Eye (tissue), 1 donor: ENCODE data around the gene KIAA0586.
A peak's percentile ranks its signal among the peaks of the same experiment; 100 is the strongest.
"Not testable (repeated sequence)": the region's sequence is repeated elsewhere in the genome, so short reads cannot be mapped to it uniquely, and the experiment has no call there.

Experiments used
- DNase-seq: peaks from one replicate; pipeline ENCODE4 v3.0.0-alpha.2; 2015

The KIAA0586 gene

DNA sequence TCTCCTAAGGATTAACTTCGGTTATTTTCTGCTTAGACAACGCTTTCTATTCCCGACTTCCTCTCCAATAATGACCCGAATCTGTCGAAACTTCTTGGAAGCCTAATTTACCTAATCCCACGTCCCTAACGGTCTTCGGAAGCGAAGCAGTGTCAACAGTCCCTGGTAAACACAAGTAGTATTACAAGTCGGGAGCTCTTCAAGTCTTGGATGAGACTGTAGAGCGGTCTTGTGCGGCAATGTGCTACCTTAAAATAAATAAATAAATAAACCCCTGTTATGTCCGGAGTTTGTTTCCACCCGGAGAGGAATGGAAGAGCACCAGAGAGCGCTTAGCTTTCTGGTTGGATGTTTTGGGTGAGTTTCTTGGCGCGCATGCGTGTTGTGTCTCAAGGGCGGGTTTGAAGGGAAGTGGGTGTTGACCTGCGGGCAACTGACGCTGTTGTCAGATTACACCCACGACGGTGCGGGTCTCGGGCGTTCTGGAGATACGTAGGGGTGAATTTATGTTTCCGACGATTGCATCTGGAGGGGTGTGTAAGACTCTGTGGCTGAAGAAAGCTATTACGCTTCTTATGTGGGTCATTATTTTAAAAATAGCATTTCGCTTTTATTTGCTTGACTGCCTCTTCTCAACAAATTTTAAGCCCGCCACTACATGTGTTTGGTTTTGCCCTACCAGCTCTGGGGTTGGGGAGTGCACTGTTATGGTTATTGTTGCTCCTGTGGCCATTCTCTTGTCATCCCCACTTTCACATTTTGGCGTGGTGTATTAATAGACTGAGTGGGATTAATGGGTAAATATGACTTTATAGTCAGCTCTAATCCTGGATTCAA is at the start of gene KIAA0586, which contains the start of gene TIMM9:
Gene KIAA0586, plus strand, starts transcription at position 439 of the 837 bp plus-strand sequence. CDS start 546 bp downstream, outside the sequence.
Gene TIMM9, minus strand, starts transcription at position 251 of the 837 bp plus-strand sequence. CDS start 15,586 bp downstream, outside the sequence.
- peak; percentile 100 for DNase-seq

DNA sequence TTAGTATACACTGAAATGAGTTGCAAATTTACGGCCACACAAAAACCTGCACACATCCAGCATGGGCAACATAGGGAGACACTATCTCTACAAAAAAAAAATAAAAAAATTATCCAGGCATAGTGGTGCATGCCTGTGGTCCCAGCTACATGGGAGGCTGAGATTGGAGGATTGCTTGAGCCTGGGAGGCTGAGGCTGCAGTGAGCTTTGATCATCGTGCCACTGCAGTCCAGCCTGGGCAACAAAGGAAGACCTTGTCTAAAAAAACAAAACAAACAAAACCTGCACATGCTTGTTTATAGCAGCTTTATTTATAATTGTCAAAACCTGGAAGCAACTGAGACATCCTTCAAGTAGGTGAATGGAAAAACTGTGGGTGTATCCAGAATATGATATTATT is 36.7 kb upstream of the KIAA0586 start:
- DNase-seq = no peak

DNA sequence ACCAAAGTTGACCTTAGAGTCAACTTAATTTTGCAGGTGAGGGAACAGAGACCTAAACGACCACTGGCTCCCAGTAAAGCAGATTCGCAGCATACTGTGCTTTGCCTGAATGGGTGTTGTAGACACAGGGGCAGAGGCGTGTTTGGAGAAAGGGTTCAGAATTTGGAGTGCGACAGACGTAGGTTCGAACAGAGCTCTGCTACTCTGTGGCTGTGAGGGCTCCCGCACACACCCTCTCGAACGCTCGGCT is 32.0 kb upstream of the KIAA0586 start:
- DNase-seq = no peak

DNA sequence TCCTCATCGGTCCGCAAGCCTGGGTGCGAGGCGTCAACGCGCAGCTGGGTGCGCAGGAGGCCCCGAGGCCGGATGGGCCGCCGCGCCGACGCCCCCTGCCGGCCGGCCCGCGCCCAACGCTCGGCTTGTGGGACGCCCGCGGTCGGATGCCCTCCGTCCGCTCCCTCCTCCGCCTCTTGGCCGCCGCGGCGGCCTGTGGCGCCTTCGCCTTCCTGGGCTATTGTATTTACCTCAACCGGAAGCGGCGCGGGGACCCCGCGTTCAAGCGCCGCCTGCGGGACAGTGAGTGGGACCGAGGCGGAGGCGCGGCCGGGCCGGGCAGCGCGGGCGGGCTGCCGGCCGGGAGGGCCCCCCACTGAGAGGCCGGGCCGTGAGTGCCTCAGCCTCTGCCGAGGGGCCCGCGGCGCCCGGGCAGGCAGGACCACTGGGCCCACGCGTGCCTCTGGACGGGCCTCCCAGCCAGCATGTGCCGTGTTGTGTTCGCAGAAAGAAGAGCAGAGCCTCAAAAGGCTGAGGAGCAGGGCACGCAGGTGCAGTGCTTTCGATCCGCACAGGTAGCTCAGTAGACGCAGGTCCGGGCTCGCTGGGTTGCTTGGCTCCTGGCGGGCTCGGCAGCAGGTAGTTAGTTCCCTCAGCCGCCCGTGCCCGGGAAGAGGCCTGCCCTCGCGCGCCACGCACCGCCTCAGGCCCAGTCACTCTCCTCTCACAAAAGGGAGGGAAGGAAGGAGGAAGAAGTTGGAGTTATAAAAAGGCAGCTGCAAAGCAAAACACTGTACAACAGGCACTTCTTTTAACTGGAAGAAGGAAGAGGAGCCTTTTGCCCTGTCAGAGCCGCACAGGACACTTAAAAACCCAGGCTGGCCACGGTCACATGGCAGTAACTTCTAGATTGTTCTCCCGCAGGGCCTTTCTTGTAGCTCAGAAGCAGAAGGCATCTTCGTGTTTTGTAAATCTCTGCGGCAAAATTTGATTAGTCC is 31.4 kb upstream of the KIAA0586 start, which contains the start of gene TOMM20L:
Gene TOMM20L, plus strand, starts transcription at position 119 of the 977 bp plus-strand sequence. Its CDS starts 28 bp downstream, at position 147.
- peak; percentile 91 for DNase-seq

DNA sequence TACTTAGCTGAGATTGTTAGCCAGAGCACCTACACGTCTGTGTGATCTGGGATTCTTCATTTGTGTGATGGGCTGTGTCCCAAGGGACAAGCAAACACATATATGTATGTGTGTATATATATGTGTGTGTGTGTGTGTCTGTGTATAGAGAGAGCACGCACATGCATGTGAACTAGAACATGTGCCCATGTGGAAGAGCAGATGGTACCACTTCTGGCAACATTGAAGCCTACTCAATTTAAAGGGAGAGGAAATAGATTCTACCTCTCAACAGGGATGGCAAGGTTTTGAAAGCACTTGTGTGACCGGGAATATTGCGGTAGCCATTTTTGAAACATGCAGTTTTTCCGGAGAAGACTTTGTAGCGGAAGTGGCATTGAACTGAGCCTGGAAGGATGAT is 30.4 kb upstream of the KIAA0586 start:
- DNase-seq = no peak

DNA sequence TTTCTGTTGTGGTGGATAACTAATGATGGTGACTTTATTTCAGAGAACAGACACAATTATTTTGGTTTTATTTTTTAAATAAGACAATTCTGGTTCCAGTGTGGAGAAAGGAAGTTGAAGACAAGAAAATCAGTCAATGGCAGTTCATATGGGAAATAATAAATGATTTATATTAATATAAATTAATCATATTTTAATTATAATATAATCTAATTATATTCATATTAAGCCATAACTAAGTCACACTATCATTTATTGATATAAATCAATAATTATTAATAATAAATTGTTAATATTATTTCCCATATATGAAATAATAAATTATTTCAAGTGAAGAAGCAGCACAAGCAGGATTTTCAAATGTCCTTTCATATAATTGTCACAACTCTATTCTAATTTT is 29.0 kb upstream of the KIAA0586 start:
- DNase-seq = no peak

DNA sequence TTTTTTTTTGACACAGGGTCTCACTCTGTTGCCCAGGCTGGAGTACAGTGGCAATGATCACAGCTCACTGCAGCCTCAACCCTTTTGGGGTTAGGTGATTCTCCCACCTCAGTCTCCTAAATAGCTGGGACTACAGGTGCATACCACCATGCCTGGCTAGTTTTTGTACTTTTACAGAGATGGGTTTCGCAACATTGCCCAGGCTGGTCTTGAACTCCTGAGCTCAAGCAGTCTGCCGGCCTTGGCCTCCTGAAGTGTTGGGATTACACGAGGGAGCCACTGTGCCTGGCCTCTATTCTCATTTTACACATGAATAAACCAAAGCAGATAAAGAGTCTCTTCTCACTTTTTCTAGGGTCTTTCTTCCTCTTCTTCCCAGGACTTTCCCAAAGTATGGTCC is 28.6 kb upstream of the KIAA0586 start:
- no peak for DNase-seq

DNA sequence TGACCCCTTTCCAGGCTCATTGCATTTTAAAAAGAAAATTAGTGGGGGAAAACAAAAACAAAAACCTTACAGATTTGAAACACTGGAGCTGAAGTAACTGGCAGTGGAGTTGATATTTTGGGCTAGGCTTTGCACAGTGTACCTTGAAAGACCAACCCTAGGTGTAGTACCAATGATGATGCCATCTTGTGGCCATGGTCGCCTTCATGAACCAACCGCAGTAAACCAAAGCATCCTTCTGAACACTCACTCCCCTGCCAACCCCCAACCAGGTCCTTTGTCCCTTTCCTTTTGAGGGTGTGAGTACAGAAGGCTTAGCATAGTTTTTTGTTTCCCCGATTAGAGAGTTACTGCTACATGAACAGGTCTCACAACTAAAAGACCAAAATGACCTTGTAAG is 25.9 kb upstream of the KIAA0586 start:
- no peak for DNase-seq

DNA sequence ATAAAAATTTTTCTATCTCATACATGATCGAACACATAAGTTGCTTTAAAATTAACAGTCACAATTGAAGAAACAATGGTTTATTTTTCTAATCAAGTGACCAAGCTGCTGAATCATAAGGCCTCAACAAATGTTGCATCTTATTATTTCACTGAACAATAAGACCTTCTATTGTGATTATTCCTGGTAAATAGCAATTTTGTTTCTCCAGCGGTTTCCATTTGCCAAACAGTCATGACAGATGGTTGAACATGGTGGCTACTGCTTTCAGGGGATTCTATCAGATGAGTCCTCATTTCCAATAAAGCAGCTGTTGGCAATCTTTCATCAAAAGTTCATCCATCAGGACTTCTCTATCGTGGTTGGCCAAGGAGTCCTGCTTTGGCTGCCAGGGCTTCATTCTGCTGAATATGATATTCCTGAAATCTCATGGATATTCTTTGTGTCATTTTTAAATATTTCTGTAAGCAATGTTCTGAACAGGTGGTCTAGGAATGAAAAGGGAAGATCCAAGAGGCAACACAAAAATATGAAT is 18.8 kb upstream of the KIAA0586 start:
- DNase-seq = no peak

DNA sequence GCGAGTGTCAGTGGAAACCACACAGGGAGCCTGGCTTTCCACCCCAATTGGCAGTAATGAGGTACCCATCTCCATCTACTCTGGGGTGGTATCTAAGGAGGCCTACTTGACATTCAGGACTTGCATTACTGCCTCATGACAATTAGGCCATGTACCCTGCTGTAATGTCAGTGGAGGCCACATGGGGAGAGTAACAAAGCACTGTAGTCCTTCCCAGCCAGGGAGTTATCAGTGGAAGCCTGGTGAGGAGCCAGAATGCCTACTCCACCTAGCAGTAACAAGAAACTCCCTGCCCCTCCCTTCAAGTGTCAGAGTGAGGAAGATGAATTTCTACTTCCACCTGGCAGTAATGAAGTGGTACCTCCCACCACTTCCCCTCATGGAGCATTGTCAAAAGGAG is 12.7 kb upstream of the KIAA0586 start:
- DNase-seq = no peak

DNA sequence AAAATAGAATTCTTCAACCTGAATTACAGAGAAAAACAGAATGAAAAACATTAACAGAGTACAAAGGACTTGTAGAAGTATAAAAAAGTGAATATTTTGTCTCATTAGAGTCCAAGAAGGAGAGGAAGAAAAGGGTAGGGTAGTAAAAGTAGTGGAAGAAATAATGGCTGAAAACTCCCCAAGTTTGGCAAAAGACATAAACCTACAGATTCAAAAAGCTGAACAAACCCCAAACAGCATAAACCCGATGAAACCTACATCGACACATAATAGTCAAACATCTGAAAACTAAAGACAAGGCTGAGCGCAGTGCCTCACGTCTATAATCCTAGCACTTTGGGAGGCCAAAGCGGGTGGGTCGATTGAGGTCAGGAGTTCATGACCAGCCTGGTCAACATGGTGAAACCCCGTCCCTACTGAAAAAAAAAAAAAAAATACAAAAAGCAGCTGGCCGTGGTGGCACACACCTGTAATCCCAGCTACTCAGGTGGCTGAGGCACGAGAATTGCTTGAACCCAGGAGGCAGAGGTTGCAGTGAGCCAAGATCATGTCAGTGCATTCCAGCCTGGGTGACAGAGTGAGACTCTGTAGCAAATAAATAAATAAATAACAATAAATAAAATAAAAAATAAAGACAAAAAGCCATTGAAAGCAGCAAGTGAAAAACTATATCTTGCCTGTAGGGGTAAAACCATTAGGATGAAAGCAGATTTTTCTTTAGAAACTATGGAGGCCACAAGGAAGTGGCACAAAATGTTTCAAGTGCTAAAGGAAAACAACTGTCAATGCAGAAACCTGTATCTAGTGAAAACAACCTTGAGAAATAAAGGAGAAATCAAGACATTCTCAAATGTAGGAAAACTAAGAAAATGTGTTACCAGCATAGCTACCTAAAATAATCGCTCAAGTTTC is 11.6 kb upstream of the KIAA0586 start:
- no peak for DNase-seq

DNA sequence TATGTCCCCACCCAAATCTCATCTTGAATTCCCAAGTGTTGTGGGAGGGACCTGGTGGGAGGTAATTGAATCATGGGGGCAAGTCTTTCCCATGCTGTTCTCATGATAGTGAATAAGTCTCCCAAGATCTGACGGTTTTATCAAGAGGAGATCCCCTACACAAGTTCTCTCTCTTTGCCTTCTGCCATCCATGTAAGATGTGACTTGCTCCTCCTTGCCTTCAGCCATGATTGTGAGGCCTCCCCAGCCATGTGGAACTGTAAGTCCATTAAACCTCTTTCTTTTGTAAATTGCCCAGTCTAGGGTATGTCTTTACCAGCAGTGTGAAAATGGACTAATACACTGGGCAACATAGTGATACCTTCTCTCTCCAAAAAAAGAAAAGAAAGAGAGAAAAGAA is 10.6 kb upstream of the KIAA0586 start:
- DNase-seq = not testable (repeated sequence)

DNA sequence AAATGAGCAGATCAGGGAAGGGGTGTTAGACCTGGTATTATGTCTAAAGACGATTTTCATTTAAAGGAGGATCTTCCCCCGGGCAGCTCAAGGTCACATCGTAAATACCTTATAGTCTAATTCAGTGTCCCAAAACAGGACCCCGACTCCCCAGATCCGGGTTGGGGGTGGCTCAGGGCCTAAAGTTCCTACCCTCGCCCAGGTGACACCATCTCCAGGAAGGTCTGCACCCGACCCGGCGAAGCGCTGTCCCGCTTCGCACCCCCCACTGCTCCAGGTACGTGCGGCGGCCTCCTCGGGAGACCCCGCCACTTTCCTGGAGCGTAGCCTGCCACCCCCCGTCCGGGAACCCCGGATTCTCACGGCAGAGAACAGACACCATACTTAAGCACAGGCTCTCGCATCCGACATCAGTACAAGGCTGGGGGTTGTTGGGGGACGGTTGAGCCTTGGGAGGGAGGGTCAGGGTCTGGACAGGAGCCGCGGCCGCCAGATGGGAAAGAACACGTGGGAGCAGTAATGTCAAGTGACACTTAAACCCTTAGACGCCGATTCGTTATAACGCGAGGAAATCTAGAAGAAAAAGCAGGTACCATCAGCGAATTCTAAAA is 744 bp upstream of the KIAA0586 start:
- no peak for DNase-seq

DNA sequence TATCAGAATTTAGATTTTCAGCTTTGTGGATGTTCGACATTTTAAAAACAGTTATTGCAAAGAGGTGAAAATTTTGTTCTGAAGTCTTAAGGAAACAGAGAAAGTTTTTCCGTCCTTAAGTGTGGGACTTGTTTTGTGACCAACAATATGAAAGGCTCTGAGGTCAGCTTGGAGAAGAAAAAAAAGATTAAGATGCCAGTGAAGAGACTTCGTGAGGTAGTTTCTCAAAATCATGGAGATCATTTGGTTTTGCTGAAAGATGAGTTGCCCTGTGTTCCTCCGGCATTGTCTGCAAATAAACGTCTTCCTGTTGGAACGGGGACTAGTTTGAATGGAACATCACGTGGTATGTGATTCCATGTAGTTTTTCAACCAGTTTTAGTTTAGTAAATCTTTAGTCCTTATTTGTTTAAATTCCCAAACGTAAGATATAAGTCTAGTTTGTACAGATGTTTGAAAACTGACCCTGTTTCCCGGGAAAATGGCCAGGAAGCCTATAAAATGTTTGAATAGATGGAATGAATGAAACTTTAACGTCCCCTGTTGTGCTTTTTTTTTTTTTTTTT is 682 bp downstream of the KIAA0586 start:
- no peak for DNase-seq

DNA sequence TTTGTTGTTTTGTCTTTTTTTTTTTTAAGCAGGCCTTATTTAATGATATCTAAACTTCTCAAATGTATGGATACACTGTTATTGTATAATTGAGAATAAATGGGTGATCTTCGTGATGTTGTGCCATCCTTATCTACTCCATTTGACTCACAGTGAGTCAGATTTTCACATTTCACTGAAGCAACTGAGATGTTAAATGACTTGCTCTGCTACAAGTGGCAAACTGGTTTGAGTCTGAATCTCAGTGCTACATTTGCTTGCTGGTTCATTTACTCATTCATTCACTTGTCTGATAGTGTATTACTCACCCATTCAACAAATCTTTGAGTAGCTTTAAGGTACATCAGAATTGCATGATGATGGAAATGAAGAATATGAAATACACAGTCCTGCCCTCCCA is 2.6 kb downstream of the KIAA0586 start:
- no peak for DNase-seq

DNA sequence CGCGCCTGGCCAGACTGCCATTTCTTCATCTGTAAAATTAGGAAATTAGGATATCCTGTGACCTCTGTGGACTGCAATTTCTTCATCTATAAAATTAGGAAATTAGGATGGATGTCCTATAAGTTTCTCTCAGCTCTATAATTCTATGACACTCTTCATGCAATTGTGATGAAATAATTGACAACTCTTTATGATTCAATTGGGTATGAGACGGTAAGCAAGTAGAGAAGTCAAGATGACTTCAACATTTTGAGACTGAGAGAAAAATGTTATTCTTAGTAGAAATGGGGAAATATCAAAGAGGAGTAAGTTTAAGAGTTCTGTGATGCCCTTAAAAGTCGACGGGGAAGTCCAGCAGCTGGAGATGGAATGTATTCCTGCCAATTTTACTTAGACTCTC is 12.0 kb downstream of the KIAA0586 start:
- no peak for DNase-seq

DNA sequence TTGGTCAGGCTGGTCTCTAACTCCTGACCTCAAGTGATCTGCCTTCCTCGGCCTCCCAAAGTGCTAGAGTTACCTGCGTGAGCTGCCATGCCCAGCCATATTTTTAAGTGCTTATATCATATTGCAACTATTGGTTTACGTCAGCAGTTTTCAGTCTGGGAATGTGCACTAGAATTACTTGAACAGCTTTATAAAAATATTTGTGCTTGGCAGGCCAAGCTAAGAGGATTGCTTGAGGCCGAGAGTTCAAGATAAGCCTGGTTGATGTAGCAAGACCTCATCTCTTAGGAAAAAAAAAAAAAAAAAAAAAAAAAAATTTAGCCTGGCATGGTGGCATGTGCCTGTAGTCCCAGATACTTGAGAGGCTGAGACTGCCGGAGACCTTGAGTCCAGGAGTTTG is 17.1 kb downstream of the KIAA0586 start:
- DNase-seq = no peak

DNA sequence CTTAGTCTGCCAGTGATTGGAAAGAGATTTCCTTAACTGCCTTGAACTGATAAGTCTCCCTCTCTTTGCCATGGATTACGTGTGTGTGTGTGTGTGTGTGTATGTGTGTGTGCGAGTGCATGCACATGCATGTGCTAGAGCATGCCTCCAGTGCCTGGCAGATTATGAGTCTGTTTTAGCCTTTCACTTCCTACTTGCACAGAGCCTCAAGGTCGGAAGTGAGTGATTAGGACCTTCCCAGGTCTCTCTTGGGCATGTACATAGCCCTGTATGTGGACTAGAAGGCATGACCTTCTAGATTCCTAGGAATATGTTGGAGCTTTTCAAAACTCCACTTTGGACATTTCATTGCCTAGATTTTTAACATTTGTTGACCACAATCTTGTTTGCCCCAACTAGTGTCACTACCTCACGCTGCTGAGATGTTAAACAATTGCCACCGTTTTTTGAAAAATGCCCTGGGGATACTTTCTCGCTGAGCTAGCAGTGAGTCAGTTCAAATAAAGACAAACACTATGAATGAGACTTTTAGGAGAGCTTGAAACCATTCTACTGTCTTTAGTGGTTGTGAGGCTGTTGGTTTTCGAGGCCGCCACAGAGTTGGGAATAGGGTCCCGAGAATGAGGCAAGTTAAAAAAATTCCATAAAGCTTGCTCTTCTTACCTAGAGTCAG is 28.2 kb downstream of the KIAA0586 start:
- DNase-seq = no peak

DNA sequence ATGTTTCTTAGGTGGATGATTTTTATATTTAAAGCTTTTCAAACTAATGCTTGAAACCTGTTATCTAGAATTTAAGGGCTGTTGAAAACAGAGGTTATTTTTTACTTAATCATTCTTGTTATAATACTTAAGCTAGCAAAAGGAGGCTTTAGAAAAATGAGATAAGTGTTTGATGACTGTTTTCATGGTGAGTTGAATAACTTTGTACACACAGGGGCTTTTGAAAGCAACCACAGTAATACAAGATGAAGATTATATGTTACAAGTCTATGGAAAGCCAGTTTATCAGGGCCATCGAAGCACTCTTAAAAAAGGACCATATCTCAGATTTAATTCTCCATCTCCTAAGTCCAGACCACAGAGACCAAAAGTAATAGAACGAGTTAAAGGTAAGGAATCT is 33.3 kb downstream of the KIAA0586 start:
- no peak for DNase-seq

DNA sequence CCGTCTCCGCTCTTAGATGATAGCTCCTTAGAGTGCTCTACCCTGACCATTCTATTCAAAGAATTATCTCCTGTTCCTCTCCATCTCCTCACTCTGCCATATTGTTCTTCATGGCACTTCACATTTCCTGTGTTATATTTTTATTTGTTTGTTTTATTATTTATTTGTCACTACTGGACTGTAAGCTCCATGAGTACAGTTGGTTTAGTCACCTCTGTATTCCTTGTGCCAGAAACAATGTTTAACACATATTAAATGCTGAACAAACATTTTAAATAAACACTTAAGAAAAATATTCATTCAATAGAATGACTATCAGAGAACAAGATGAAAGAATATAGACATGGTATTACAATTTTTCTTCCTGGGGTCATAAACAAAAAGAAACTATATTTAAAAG is 35.6 kb downstream of the KIAA0586 start:
- no peak for DNase-seq

DNA sequence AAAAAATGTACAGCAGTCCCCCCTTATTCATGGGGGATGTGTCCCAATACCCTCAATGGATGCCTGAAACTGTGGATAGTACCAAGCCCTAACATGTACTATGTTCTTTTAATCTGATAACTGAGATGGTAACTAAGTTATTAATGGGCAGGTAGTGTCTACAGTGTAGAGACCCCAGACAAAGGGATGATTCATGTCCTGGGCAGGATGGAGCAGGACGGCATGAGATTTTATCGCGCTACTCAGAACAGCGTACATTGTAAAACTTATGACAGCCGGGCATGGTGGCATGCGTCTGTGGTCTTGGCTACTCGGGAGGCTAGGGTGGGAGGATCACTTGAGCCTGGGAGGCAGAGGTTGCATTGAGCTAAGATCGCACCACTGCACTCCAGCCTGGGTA is 37.1 kb downstream of the KIAA0586 start:
- no peak for DNase-seq
